Ovary (tissue), 9 donors: ENCODE data around the gene ZC3H7B. TPM values are rescaled to one million over a fixed set of nuclear protein-coding genes. Genes with fewer than 3 reads are reported as not detected.

ENCODE experiments used
- DNase-seq, 5 donors: peaks; one replicate each; pipeline ENCODE4 v3.0.0-alpha.2; 2019 to 2020
- H3K27ac ChIP-seq, 2 donors: fragments of 200-600 bp; one replicate each; pipeline versions ENCODE4 v1.5.1 to v1.8.0; 2019 to 2022
- H3K27me3 ChIP-seq: fragments of 200-600 bp; one replicate; pipeline ENCODE4 v1.8.0; 2022
- H3K36me3 ChIP-seq: fragments of 200-600 bp; sonication (generic); one replicate; pipeline ENCODE4 v1.5.1; 2019
- H3K4me1 ChIP-seq: one replicate; pipeline ENCODE4 v1.8.1; 2013; ENCODE audit warnings: mild to moderate bottlenecking, moderate library complexity; ENCODE audit not compliant: insufficient read depth
- H3K4me3 ChIP-seq: fragments of 200-600 bp; sonication (generic); one replicate; pipeline ENCODE4 v1.5.1; 2017
- H3K9me3 ChIP-seq, 2 donors: fragments of 200-600 bp in 1 of 2; sonication (generic) in 1 of 2; one replicate each; pipeline versions ENCODE4 v1.5.1 to v1.8.1; 2013 to 2019; ENCODE audit warnings: mild to moderate bottlenecking in 1 of 2, moderate library complexity in 1 of 2
- EP300 ChIP-seq: sonication (generic); formaldehyde crosslinking; IDR thresholded peaks from one replicate; pipeline ENCODE4 v1.6.1; 2017; ENCODE audit warnings: antibody characterized with exemption
- POLR2A ChIP-seq: fragments of 450-650 bp; IDR thresholded peaks from one replicate; pipeline ENCODE4 v1.6.1; 2017; ENCODE audit warnings: antibody characterized with exemption, mild to moderate bottlenecking, moderate library complexity
- WGBS, 3 donors: extraction: QIAGEN DNeasy Blood & Tissue Kit in 1 of 3; methylation state at CpG; one replicate each; pipeline versions ENCODE4 v1.1.5 to v1.1.7; 2013 to 2017; 5-methylcytosine and 5-hydroxymethylcytosine counted together
- intact Hi-C, 4 donors: fragments of 100-400 bp; cut with DNase I; formaldehyde crosslinking; loops; one replicate each; pipeline versions ENCODE4 v1.11.0 to v1.15.1; 2022 to 2023
- polyA plus RNA-seq, 2 donors: library from polyadenylated mRNA; stranded (reverse); fragments of 200-250 nt in 1 of 2; fragments of 350-450 nt in 1 of 2; fragmentation: Illumina TruSeq in 1 of 2; extraction: RNeasy Lipid Tissue Mini Kit (QIAGEN cat#74804) in 1 of 2; gene quantifications; one replicate each; pipeline ENCODE4 v1.2.3, GENCODE V29; 2013 to 2014
- total RNA-seq, 7 donors: library from RNA; depleted of rRNA in 2 of 7; stranded (reverse); fragments of >200 nt in 2 of 7; fragmentation: NEBNext Ultra II Directional in 3 of 7; extraction: Animal tissue kit (Norgen Biotek cat#: 25700) in 3 of 7; gene quantifications; one replicate each; pipeline versions ENCODE4 v1.1.0 to v1.2.4, GENCODE V29; 2016 to 2023
- TF ChIP-seq, protein P1 (sequence below), 3 donors: fragments of 450-650 bp in 2 of 3; fragments of 200-600 bp in 1 of 3; IDR thresholded peaks; one replicate each; pipeline versions ENCODE4 v1.5.1 to v1.8.0; 2016 to 2022; ENCODE audit warnings: antibody characterized with exemption in 3 of 3, mild to moderate bottlenecking in 1 of 3
- donor health status: DM: no; HTN: no; CAD: no; lungs with moderate emphysema.
- donor health status: DM: no; HTN: no; CAD: no.
- donor health status: Bipolar disorder and iron deficiency.
- donor health status: DM: yes; HTN: yes; CAD: no.
- donor health status: DM: no; HTN: no; CAD: no.
- donor health status: DM: yes; HTN: yes; CAD: no.

ZC3H7B gene
- total and polyA plus RNA-seq, 9 donors: 27.3 to 96.5 (median 73.2) TPM

DNA sequence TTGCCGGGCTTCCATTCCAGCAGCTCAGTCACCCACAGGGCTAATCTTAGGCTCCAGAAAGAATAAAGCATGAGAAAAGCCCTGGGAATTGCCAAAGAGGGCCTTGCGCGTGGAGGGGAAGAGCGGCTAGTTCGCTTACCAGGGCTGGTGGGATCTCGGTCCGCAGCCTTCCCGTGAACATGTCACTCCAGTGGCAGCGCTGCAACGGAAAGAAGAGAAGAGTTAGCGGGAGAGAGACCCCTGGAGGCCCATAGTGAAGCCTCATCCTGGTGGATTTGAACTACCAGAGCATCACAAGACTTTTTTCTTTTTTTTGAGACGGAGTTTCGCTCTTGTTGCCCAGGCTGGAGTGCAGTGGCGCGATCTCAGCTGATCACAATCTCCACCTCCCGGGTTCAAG is 33.4 kb upstream of the ZC3H7B start:
- TF ChIP-seq EP300 (no peak), POLR2A (no peak)
- no peak for DNase-seq
- Histone ChIP-seq H3K4me1 (peaks cover 2% of the 10 kb centered on the region), H3K9me3 (no peaks in the 10 kb centered on the region), H3K36me3 (no peaks in the 10 kb centered on the region), H3K27me3 (no peaks in the 10 kb centered on the region), H3K27ac (no peak overlapping the region), H3K4me3 (no peak overlapping the region)
- intact Hi-C loops: no loop called here
- 94 to 96% (median 95%) methylated on average over 16 of the region's 16 CpGs for WGBS, 3 donors

DNA sequence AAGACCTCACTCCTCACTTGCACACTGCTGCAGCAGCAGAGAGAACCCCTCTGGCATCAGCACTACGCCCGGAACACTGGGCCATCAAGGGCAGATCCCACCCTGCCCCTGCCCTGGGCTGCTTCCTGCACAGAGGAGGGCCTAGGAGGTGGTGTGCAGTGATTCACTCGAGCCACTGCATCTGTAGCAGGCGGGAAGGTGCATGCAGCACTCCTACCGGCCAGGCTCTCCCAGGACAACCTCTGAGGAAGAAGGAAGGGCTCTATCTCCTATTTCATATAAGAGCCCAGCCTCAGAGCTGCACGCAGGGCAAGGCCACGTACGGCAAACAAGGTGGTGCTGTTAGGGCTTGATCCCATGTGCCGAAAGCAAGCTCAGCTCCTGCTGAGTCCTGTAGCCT is 29.5 kb upstream of the ZC3H7B start:
- H3K27ac ChIP-seq: peak overlapping the region in 1 of 2 donors; percentile 47
- H3K4me1 ChIP-seq: peaks cover 2% of the 10 kb centered on the region
- H3K27me3 ChIP-seq: no peaks in the 10 kb centered on the region
- H3K36me3 ChIP-seq: no peaks in the 10 kb centered on the region
- WGBS, 3 donors: 31 to 57% (median 39%) methylated on average over 9 of the region's 9 CpGs
- intact Hi-C loops: no loop called here
- TF ChIP-seq, protein P1, sequence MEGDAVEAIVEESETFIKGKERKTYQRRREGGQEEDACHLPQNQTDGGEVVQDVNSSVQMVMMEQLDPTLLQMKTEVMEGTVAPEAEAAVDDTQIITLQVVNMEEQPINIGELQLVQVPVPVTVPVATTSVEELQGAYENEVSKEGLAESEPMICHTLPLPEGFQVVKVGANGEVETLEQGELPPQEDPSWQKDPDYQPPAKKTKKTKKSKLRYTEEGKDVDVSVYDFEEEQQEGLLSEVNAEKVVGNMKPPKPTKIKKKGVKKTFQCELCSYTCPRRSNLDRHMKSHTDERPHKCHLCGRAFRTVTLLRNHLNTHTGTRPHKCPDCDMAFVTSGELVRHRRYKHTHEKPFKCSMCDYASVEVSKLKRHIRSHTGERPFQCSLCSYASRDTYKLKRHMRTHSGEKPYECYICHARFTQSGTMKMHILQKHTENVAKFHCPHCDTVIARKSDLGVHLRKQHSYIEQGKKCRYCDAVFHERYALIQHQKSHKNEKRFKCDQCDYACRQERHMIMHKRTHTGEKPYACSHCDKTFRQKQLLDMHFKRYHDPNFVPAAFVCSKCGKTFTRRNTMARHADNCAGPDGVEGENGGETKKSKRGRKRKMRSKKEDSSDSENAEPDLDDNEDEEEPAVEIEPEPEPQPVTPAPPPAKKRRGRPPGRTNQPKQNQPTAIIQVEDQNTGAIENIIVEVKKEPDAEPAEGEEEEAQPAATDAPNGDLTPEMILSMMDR (IDR thresholded peaks at IDR 0.05): peak in 1 of 3 donors; percentile 20
- no peak for TF ChIP-seq EP300
- TF ChIP-seq POLR2A: no peak
- no peak overlapping the region for H3K4me3 ChIP-seq
- no peaks in the 10 kb centered on the region for H3K9me3 ChIP-seq
- peak in 2 of 5 donors; percentile 31 to 56 for DNase-seq

DNA sequence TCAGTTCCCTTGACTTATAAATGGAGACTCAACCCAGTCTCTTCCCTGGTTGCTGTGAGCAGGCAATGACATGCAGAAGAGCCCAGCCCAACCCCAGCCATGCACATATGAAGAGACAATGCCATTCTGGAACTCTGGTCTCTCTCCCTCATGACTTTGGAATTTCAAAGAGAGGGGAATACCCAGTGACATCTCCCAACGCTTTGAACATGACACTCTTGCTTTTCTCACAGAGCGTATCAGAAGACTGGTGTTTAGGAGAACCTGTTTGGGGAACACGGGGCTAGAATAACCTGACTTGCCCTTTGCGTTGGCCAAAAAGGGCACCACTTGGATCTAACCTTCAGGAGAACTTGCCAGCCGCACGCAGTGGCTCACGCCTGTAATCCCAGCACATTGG is 28.2 kb upstream of the ZC3H7B start:
- H3K36me3 ChIP-seq: no peaks in the 10 kb centered on the region
- WGBS, 3 donors: 94 to 98% (median 97%) methylated on average over 7 of the region's 7 CpGs
- peaks cover 2% of the 10 kb centered on the region for H3K4me1 ChIP-seq
- no peaks in the 10 kb centered on the region for H3K9me3 ChIP-seq
- DNase-seq: no peak
- no peak overlapping the region for H3K27ac ChIP-seq
- H3K4me3 ChIP-seq: no peak overlapping the region
- intact Hi-C loops: no loop called here
- TF ChIP-seq POLR2A: no peak
- TF ChIP-seq, protein P1 (IDR thresholded peaks at IDR 0.05): no peak
- TF ChIP-seq EP300: no peak
- no peaks in the 10 kb centered on the region for H3K27me3 ChIP-seq

DNA sequence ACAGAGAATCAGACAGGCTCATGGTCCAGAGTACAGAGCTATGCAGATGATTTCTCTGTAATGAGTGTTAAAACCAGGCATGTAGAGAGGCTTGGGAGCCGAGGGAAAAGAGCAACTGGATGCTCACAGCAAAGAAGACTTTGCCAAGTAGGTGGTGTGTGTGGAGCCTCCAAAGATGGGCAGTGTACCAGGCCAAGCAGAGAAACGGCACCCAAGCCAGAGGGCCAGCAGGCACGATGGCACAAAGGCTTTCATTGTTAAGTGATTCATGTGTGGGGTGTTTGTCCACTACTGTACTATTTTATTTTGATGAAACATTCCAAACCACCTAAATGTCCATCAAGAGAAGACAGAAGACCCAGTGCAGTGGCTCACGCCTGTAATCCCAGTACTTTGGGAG is 26.5 kb upstream of the ZC3H7B start:
- intact Hi-C loops: no loop called here
- Histone ChIP-seq H3K4me3 (no peak overlapping the region), H3K9me3 (no peaks in the 10 kb centered on the region), H3K36me3 (no peaks in the 10 kb centered on the region), H3K27me3 (no peaks in the 10 kb centered on the region), H3K27ac (no peak overlapping the region), H3K4me1 (peaks cover 2% of the 10 kb centered on the region)
- WGBS, 3 donors: 89 to 92% (median 91%) methylated on average over 4 of the region's 4 CpGs
- no peak for DNase-seq
- no peak for TF ChIP-seq POLR2A
- TF ChIP-seq, protein P1 (IDR thresholded peaks at IDR 0.05): no peak
- TF ChIP-seq EP300: no peak

DNA sequence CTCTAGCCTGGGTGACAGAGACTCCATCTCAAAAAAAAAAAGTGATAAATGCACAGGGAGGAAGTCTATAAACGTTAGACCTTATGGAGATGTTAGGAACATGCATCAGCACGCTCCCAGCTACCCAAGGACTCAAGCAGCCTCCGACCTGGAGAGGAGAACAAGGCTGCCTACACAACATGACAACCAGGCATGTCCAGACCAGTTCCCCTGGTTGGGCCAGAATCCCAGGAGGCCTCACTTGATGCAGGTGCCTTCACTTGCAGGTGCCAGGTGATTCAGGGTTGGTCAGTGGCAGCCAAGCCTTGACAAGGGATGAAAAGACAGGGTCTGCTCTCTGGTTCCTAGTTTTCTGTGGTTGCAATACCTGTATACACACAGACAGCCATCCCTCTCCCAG is 21.3 kb upstream of the ZC3H7B start:
- 78 to 84% (median 81%) methylated on average over 3 of the region's 3 CpGs for WGBS, 3 donors
- H3K27ac ChIP-seq: no peak overlapping the region
- H3K9me3 ChIP-seq: no peaks in the 10 kb centered on the region
- intact Hi-C loops: no loop called here
- no peaks in the 10 kb centered on the region for H3K27me3 ChIP-seq
- no peaks in the 10 kb centered on the region for H3K36me3 ChIP-seq
- TF ChIP-seq, protein P1 (IDR thresholded peaks at IDR 0.05): no peak
- TF ChIP-seq POLR2A: no peak
- no peak for TF ChIP-seq EP300
- H3K4me1 ChIP-seq: no peaks in the 10 kb centered on the region
- H3K4me3 ChIP-seq: no peak overlapping the region
- DNase-seq: no peak
